SK-N-DZ (cell line): ENCODE results near the gene HNRNPD. TPM values are rescaled to one million over a fixed set of nuclear protein-coding genes. Genes with fewer than 3 reads are reported as not detected.
"Not testable (repeated sequence)": the region's sequence is repeated elsewhere in the genome, so short reads cannot be mapped to it uniquely, and the experiment has no call there.

Experiments
- DNase-seq: peaks from one replicate; pipeline ENCODE4 v3.0.0-alpha.2; 2015; ENCODE audit warnings: low spot score
- polyA plus RNA-seq, 2 experiments: library from polyadenylated mRNA; depleted of rRNA; stranded (reverse); fragments of >200 nt; gene quantifications; 2 replicates each; pipeline ENCODE4 v1.2.3, GENCODE V29; 2014

HNRNPD gene, protein sequence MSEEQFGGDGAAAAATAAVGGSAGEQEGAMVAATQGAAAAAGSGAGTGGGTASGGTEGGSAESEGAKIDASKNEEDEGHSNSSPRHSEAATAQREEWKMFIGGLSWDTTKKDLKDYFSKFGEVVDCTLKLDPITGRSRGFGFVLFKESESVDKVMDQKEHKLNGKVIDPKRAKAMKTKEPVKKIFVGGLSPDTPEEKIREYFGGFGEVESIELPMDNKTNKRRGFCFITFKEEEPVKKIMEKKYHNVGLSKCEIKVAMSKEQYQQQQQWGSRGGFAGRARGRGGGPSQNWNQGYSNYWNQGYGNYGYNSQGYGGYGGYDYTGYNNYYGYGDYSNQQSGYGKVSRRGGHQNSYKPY
- 49.2 and 90.0 TPM in 2 replicates for polyA plus RNA-seq (2014; cell fraction: cytosol; rRNA removed)
- polyA plus RNA-seq (2014; cell fraction: nucleus; rRNA removed), result 73.0 and 191 TPM in 2 replicates

DNA sequence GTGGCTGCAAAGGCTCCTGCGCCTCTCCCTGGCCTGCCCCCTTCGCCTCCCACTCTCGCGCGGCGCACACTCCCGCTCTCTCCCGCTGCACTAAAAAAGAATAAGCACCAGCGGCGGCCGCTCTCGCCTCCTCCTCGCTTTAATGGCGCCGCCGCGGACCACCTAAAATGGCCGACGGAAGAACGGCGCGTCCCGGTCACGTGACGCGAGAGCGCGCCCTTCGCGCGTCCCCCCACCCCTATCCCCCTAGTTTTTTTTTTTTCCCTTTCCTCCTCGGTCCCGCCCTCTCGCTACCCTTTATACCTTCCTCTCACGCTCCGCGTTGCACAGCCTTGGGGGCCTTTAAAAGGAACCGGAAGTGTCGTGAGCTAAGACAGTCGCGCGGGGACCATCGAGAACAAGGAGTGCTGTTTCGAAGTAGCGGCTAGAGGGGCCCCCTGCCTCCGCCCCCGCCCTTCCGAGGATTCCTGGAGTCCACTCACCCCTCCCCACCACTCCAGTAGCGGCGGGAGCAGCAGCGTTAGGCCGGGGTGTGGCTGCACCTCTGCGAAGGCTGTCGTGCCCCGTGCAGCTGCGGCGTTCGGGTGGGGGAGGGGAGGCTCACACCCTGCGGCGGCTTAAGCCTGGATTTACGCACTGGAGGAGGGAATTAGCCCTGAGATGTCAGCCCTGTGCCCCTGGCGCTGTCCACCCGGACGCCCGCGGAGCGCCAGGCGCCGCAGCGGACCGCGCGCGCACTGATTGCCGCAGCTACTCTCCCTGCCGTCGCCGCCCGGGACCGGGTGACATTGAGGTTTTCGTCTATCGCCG, at the start of gene HNRNPD:
Gene HNRNPD (minus strand): TSS at position 176 of the 810 bp plus-strand sequence. CDS start 313 bp downstream, outside the sequence.
- peak; percentile 100 for DNase-seq

DNA sequence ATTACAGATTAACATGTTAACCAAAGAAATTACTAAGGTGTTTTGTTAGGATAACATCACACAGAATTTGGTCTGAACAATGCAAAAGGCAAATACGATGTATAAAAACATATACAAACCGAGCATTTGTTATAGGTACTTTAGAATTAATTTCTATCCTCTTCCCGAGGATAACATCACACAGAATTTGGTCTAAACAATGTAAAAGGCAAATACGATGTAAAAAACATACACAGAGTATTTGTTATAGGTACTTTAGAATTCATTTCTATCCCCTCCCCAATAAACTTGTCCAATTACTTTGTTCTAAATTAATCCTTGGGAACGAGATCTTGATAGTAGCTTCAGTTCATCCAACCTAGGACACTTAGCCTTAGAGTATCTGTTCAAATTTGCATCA, 48.8 kb upstream of the HNRNPD start:
- DNase-seq, result peak; percentile 17

DNA sequence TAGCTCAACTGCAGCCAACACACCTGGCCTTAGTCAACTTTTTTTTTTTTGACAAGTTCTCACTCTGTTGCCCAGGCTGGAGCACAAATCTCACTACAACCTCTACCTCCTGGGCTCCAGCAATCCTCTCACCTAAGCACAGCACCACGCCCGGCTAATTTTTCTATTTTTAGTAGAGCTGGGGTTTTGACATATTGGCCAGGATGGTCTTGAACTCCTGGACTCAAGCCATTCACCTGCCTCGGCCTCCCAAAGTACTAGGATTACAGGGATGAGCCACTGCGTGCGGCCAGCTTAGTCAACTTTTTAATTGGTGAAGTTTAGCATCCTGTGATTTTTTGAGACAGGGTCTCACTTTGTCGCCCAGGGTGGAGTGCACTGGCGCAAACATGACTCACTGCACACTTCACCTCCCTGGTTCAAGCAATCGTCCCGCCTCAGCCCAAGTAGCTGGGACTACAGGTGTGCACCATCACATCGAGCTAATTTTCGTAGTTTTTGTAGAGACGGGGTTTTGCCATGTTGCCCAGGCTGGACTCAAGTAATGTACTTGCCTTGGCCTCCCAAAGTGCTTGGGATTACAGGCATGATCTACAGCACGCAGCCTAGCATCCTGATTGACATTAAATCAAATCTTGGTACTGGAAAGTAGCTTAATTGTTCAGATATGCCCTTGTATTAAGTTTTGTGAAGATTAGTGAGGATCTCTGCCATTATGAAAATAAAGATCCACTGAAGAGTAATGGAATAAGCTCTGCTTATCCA, 48.2 kb upstream of the HNRNPD start:
- peak; percentile 19 for DNase-seq

DNA sequence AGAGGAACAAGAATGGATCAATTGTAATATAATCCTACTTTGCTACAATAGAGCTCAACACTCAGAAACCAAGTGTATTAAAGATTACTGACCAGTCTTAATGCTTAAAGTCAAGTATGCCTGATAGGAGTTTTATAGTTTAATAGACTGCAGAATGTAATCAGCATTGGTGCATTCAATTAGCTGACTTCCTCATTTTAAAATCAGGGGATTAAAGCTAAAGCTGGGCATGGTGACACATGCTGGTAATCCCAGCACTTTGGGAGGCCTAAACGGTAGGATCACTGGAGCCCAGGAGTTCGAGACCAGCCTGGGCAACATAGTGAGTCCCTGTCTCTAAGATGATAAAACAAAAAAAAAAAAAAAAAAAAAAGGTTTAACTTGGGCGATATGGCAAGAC, 45.7 kb upstream of the HNRNPD start:
- DNase-seq, result no peak

DNA sequence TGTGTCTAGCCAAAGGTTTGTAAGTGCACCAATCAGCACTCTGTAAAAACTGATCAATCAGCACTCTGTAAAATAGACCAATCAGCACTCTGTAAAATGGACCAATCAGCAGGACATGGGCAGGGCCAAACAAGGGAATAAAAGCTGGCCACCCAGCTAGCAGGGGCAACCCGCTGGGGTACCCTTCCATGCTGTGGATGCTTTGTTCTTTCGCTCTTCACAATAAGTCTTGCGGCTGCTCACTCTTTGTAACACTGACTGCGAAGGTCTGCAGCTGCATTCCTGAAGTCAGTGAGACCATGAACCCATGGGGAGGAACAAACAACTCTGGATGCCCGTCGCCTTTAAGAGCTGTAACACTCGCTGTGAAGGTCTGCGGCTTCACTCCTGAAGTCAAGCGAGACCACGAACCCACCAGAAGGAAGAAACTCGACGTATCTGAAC, 42.2 kb upstream of the HNRNPD start:
- DNase-seq, result no peak

DNA sequence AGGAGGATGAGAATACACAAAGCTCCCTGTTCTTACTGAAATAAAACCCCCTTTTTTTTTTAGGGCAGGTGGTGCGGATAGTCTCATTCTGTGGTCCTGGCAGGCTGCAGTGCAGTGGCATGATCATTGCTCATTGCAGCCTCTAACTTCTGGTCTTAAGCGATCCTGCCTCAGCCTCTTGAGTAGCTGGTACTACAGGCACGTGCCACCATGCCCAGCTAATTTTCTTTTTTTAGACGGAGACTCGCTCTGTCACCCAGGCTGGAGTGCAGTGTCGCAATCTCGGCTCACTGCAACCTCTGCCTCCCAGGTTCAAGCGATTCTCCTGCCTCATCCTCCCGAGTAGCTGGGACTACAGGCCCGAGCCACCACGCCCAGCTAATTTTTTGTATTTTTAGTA, 41.3 kb upstream of the HNRNPD start:
- not testable (repeated sequence) for DNase-seq

DNA sequence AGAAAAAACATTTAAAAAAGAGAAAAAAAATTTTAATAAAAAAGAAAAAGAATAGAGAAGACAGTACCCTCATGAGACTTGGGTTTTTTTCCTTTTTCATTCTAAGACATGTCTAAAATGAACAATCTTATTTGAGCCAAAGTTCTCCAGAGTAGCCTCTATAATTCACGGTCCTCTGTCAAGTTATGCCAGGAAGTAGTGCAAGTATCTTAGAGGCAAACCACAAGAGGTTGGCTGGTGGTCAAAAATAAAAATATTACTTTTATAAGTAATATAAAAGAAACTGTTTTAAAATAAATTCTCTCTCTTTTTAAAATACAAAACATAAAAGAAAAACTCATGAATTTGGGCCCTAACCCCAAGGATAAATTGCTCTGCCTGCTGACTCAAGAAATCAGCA, 29.9 kb upstream of the HNRNPD start:
- DNase-seq, result no peak

DNA sequence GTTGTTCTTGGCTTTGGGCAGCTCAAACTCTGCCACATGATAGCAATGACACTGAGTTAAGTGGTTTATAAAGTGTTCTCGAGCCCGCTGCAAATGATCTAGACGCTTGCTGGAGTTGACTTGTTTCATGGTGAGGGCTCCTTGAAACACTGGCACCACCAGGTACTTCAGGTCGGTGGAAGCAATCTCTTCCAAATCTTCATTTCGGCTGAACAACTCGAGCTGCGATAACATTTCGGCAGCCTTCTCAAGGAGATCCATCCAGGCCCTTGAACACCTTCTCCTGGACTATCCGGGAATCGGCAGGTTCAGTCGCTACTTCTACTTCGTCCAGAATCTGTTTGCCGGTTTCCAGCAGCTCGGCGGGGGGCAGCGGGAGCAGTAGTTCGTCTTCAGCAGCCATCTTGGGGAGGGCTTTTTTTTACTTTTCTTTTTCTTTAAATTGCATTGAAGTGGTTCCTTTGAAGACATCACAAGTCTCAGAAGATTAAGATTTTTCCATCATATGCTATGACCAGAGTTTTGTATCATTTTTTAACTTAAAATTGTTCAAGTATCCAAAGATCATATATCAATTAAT, 28.5 kb upstream of the HNRNPD start:
- no peak for DNase-seq

DNA sequence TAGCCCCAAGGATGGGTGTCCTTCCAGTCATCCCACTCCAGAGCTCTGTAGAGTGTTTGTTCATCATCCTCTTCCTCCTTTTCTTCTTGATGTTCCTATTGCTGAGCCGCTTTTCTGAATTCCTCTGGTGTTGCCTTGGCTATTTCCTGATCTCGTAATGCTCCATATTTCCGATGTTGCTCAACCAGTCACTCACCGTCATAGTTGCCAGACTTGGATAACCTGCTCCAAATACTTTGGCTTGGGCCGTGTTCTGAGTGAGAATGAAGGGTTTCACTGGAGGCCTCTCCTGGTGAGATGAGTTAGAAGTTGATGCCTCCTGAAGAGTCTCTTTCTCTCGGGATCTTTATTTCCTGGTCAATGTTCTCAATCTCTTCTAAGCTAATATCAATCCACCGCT, 27.8 kb upstream of the HNRNPD start:
- DNase-seq, result no peak

DNA sequence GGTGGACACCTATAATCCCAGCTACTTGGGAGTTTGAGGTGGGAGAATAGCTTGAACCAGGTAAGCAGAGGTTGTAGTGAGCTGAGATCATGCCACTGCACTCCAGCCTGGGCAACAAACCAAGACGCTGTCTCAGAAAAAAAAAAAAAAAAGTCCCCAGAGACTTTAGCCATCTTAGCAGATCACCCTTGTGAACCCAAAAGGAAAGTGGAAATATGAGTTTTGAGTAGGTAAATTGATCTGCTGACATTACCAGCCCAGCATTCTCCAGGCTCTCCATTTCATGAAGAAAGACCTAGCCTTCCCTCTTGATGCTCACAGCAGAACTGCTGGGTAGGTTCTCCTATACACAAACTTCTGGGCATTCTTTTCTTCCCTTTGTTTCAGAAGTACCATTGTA, 24.5 kb upstream of the HNRNPD start:
- DNase-seq, result no peak

DNA sequence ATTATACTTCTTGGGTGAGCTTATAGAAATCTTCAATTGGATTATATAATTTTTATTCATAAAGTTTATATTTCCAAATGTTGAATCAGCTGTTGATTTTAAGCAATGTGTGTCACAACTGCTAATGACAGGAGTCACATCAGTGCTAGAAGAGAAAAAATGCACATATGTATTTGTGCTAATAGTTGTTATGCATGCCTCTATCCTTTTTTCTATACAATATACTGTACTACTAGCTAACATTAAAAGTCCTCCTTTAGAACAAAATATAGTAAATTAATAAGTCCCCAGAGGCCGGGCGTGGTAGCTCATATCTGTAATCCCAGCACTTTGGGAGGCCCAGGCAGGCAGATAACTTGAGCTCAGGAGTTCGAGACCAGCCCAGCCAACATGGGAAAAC, 23.7 kb upstream of the HNRNPD start:
- no peak for DNase-seq

DNA sequence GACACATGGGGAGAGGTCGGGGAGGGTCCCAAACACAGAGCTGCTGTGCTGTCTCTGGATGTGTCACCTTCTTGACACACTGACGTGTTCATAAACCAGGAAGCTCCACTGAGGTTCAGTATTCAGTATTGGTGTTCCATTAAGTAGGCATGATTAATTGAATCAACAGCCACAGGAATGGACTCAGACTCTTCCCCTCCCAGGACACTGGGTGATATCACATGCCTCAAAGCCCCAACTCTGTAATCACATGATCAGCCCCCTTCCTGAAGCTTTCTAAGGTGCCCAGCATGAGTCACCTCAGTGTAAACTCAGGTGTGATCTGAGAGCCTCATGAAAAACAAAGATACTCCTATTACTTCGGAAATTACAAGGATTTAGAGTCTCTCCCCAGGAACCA, 21.1 kb upstream of the HNRNPD start:
- no peak for DNase-seq

DNA sequence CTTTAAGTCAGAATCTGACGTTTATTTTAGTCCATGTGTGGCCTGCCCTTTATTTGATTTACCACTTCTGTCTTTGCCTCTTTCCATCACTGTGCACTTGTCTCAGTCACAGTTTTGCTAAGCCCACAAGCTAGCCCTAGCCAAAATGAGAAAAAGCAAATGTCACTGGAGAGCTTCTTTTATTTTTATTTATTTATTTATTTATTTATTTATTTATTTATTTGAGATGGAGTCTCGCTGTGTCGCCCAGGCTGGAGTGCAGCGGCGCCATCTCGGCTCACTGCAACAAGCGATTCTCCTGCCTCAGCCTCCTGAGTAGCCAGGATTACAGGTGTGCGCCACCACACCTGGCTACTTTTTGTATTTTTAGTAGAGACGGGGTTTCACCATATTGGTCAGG, 16.3 kb upstream of the HNRNPD start:
- not testable (repeated sequence) for DNase-seq

DNA sequence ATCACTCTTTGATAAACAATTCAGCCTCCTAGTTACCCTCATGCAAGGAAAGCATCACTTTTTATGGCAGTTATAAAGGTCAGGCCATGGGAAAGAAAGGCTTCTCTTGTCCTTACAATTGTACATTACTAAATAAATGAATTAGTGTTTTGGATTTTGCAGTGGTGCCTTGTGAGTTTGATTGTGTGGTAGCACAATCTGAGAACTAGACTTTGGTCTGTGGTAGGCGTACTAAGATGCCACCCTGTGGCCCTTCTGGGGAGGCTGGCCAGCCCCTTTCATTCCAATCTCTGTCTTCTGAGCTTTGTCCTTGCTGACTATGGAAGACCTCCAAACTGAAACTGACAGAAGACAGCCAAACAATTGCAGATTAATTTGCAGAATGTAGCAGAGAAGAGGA, 14.6 kb upstream of the HNRNPD start:
- no peak for DNase-seq

DNA sequence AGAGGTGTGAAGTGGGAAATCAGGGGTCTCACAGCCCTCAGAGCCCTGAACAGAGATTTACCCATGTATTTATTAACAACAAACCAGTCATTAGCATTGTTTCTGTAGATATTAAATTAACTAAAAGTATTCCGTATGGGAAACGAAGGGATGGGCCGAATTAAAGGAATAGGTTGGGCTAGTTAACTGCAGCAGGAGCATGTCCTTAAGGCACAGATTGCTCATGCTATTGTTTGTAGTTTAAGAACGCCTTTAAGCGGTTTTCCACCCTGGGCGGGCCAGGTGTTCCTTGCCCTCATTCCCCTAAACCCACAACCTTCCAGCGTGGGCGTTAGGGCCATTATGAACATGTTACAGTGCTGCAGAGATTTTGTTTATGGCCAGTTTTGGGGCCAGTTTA, 12.5 kb upstream of the HNRNPD start:
- not testable (repeated sequence) for DNase-seq

DNA sequence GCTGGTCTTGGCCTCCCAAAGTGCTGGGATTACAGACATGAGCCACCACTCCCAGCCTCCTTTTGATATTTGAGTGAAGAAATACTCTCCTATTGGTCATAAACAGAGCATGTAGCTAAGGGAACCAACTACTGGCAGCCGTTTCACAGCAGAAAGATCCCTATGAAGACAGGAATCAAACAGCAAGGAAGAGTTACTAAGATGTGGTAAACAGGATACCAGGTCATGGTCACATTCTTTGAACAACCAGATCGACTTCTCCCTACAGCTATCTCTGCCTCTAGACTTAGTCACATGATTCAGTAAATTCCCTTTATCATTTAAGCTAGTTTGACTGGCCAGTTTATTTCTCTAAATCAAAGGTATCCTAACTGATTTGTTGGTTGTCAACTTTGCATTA, 9.0 kb upstream of the HNRNPD start:
- no peak for DNase-seq

DNA sequence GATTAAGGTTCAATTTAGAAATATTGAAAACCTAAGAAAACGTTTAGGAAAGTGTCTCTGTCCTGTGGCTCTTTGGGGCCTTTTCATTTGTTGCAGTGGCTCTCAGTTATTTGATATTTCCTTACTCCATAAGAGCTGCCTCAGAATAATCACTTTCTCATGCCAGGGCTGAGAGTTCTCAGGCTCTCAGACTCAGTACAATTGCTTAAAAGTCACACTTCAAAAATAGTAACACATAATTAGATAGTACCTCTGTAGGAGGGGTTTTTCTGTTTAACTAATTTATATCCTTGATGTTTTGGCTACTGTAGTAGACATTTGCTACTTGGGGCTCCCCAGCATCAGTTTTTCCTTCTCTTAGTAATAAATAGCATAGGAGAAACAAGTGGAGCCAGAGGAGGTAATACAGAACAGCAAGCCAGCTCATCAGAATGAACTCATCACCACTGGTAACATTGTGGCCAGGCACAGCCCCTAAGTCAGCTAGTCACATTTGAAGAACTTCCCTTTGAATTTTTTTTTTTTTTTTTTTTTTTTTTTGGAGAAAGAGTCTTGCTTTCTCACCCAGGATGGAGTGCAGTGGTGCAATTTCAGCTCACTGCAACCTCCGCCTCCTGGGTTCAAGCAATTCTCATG, 8.0 kb upstream of the HNRNPD start:
- no peak for DNase-seq

DNA sequence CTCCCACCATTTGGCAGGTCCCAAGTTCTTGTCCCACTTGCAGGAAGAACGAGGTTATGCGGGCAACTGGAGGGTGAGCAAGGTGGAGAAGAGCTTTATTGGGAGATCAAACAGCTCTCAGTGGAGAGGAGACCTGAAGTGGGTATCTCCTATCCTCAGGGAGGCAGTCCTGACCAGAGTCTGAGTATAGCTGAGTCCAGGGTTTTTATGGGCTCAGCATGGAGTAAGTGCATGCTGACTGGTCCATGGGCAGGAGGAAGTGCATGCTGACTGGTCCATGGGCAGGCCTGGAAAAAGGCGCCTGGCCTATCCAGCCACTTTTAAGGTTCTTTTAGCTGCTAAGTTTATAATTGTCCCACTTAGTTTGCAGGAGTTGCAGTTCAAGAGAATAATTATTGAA, 7.4 kb upstream of the HNRNPD start:
- DNase-seq, result no peak

DNA sequence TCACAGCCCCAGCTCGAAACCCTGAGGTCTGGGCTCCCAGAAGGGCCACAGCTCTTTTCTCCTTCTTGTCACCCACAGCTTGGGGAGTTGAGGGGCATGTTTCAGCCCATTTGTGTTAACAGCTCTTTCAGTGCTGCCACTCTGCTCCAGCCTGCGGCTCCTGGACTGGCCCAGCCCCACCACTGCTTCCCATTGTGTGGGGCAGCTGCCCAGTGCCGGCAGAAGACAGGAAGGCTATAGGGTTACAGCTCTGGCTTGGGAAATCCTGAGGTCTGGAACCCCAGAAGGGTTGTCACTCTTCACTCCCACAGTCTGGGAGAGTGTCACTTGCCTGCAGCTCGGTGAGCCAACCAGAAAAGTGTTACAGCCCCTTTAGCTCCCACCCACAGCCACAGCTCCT, 7.0 kb upstream of the HNRNPD start:
- no peak for DNase-seq

DNA sequence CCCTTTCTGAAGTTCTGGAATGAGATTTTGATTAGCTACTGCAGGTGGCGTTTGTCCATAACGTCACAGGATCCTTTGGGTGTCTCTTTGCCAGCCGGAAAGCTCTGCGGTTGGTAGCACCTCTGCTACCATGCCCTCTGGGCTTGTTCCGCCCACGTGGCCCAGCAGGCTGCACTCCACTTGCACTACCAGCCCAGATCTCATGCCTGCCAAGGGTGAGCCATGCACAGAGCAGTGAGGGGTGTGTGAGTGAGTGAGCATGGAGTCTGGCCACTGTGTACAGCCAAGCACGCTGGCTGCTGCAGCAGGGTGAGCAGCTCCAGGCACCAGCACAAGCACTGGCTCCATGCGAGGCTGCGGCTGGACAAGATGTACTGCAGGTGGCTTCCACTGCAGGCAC, 6.6 kb upstream of the HNRNPD start:
- no peak for DNase-seq

DNA sequence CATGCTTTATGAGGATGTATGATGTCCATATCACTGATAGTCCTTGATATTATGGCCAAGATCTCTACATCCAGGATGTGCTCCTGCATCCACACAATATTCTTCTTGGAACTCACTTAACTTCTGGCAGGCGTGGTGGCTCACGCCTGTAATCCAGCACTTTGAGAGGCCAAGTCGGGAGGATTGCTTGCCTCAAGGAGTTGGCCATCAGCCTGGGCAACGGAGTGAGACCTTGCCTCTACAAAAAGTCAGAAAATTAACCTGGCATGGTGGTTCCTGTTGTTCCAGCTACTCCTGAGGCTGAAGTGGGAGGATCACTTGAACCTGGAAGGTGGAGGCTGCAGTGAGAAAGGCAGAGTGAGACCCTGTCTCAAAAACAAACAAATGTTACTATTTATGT, 2.3 kb upstream of the HNRNPD start:
- no peak for DNase-seq
